ENCODE results near the gene OR10C1.

Gene OR10C1

GRCh38 chr6:29461021-29461814 lies 22.1 kb downstream of the OR10C1 start:
- Histone ChIP-seq H2AFZ (ENCODE audit: low read length) (no peak overlapping the region), H4K20me1 (ENCODE audit: insufficient read depth, low read length) (no peaks in the 10 kb centered on the region)
- no peak for TF ChIP-seq CTCF (IDR thresholded peaks at IDR 0.05; ENCODE audit: low read length)
- no peak for TF ChIP-seq EZH2 (IDR thresholded peaks at IDR 0.05; ENCODE audit: borderline replicate concordance, low read length)

GRCh38 chr6:29462022-29462421 lies 22.9 kb downstream of the OR10C1 start:
- Histone ChIP-seq H3K4me1 (ENCODE audit: insufficient read depth, low read length, severe bottlenecking) (no peaks in the 10 kb centered on the region), H4K20me1 (ENCODE audit: insufficient read depth, low read length) (no peaks in the 10 kb centered on the region), H3K9me3 (ENCODE audit: low read length) (no peaks in the 10 kb centered on the region), H3K9me2 (ENCODE audit: low read depth, low read length) (no peaks in the 10 kb centered on the region), H3K9ac (ENCODE audit: low read length) (no peak overlapping the region), H3K27ac (ENCODE audit: low read depth, low read length, poor library complexity, severe bottlenecking) (no peak overlapping the region), H2AFZ (ENCODE audit: low read length) (no peak overlapping the region), H3K79me2 (ENCODE audit: insufficient read depth, low read length) (no peaks in the 10 kb centered on the region), H3F3A (ENCODE audit: insufficient read depth, low read length) (no peaks in the 10 kb centered on the region), H3K27me3 (ENCODE audit: insufficient read depth, low read length) (no peaks in the 10 kb centered on the region), H3K36me3 (ENCODE audit: insufficient read depth, low read length) (no peaks in the 10 kb centered on the region), H3K4me3 (ENCODE audit: low read depth, low read length, poor library complexity, severe bottlenecking) (no peak overlapping the region), H3K4me2 (ENCODE audit: low read length) (no peak overlapping the region)
- TF ChIP-seq CTCF (IDR thresholded peaks at IDR 0.05; ENCODE audit: low read length) (no peak), EZH2 (IDR thresholded peaks at IDR 0.05; ENCODE audit: borderline replicate concordance, low read length) (no peak)

More at GRCh38 chr6:29461021-29461814, 22.1 kb downstream of the OR10C1 start:
- Histone ChIP-seq H3K36me3 (ENCODE audit: insufficient read depth, low read length) (no peaks in the 10 kb centered on the region), H3K4me1 (ENCODE audit: insufficient read depth, low read length, severe bottlenecking) (no peaks in the 10 kb centered on the region), H3K27ac (ENCODE audit: low read depth, low read length, poor library complexity, severe bottlenecking) (no peak overlapping the region), H3K4me3 (ENCODE audit: low read depth, low read length, poor library complexity, severe bottlenecking) (no peak overlapping the region), H3K9me3 (ENCODE audit: low read length) (no peaks in the 10 kb centered on the region), H3F3A (ENCODE audit: insufficient read depth, low read length) (no peaks in the 10 kb centered on the region), H3K79me2 (ENCODE audit: insufficient read depth, low read length) (no peaks in the 10 kb centered on the region), H3K9me2 (ENCODE audit: low read depth, low read length) (no peaks in the 10 kb centered on the region), H3K4me2 (ENCODE audit: low read length) (no peak overlapping the region), H3K9ac (ENCODE audit: low read length) (no peak overlapping the region), H3K27me3 (ENCODE audit: insufficient read depth, low read length) (no peaks in the 10 kb centered on the region)

- H2AFZ ChIP-seq (ENCODE audit: low read length), result no peak overlapping the region
- H3K27me3 ChIP-seq (ENCODE audit: insufficient read depth, low read length), result no peaks in the 10 kb centered on the region
- H3K9ac ChIP-seq (ENCODE audit: low read length), result no peak overlapping the region
- no peaks in the 10 kb centered on the region for H3K4me1 ChIP-seq (ENCODE audit: insufficient read depth, low read length, severe bottlenecking)
- no peak overlapping the region for H3K4me3 ChIP-seq (ENCODE audit: low read depth, low read length, poor library complexity, severe bottlenecking)
- TF ChIP-seq EZH2 (IDR thresholded peaks at IDR 0.05; ENCODE audit: borderline replicate concordance, low read length) (no peak), CTCF (IDR thresholded peaks at IDR 0.05; ENCODE audit: low read length) (no peak)
- no peaks in the 10 kb centered on the region for H3K9me2 ChIP-seq (ENCODE audit: low read depth, low read length)
- no peaks in the 10 kb centered on the region for H3K9me3 ChIP-seq (ENCODE audit: low read length)
- no peaks in the 10 kb centered on the region for H3K79me2 ChIP-seq (ENCODE audit: insufficient read depth, low read length)
- H3K4me2 ChIP-seq (ENCODE audit: low read length), result no peak overlapping the region
- H4K20me1 ChIP-seq (ENCODE audit: insufficient read depth, low read length), result no peaks in the 10 kb centered on the region
- H3K27ac ChIP-seq (ENCODE audit: low read depth, low read length, poor library complexity, severe bottlenecking), result no peak overlapping the region
- H3K36me3 ChIP-seq (ENCODE audit: insufficient read depth, low read length), result no peaks in the 10 kb centered on the region
- no peaks in the 10 kb centered on the region for H3F3A ChIP-seq (ENCODE audit: insufficient read depth, low read length)
Measured at GRCh38 chr6:29465279-29465678, 26.2 kb downstream of the OR10C1 start.
